Transverse colon (tissue), 4 donors: ENCODE measurements around the gene FAM24A. TPM values are rescaled to one million over a fixed set of nuclear protein-coding genes. Genes with fewer than 3 reads are reported as not detected.

Source experiments
- DNase-seq: peaks from one replicate; pipeline ENCODE4 v3.0.0-alpha.2; 2019
- H3K27ac ChIP-seq, 4 donors: fragments of 200-600 bp; sonication (generic); 2 replicates each; pipeline ENCODE4 v1.5.1; 2016 to 2018; ENCODE audit warnings: inconsistent platforms in 4 of 4
- H3K27me3 ChIP-seq: fragments of 200-600 bp; sonication (generic); 2 replicates; pipeline ENCODE4 v1.5.1; 2017; ENCODE audit warnings: inconsistent platforms
- H3K36me3 ChIP-seq, 4 donors: fragments of 200-600 bp; sonication (generic); 2 replicates each; pipeline ENCODE4 v1.5.1; 2017 to 2019; ENCODE audit warnings: inconsistent platforms in 4 of 4
- H3K4me1 ChIP-seq, 4 donors: fragments of 200-600 bp; sonication (generic); 2 replicates each; pipeline ENCODE4 v1.5.1; 2017 to 2020; ENCODE audit warnings: inconsistent platforms in 4 of 4
- H3K4me3 ChIP-seq, 4 donors: fragments of 200-600 bp; sonication (generic); 1 replicate in 1 of 4; 2 replicates in 3 of 4; pipeline versions ENCODE4 v1.5.1 to v1.6.1; 2017 to 2019; ENCODE audit warnings: inconsistent platforms in 4 of 4
- H3K9me3 ChIP-seq, 2 donors: fragments of 200-600 bp; sonication (generic); 2 replicates each; pipeline ENCODE4 v1.5.1; 2017 to 2019; ENCODE audit warnings: inconsistent platforms in 2 of 2
- CTCF ChIP-seq, 5 experiments: fragments of 200-600 bp in 3 of 5; fragments of 450-650 bp in 2 of 5; sonication (generic) in 3 of 5; IDR thresholded peaks; 1 replicate in 2 of 5; 2 replicates in 3 of 5; pipeline ENCODE4 v1.5.1; 2016 to 2017; ENCODE audit warnings: antibody characterized with exemption in 5 of 5, inconsistent platforms in 3 of 5, mild to moderate bottlenecking in 2 of 5, moderate library complexity in 1 of 5
- EP300 ChIP-seq: sonication (generic); formaldehyde crosslinking; IDR thresholded peaks from one replicate; pipeline ENCODE4 v1.6.1; 2017; ENCODE audit warnings: antibody characterized with exemption, low read depth
- POLR2A ChIP-seq: fragments of 450-650 bp; IDR thresholded peaks from one replicate; pipeline ENCODE4 v1.6.1; 2016; ENCODE audit warnings: antibody characterized with exemption, mild to moderate bottlenecking, moderate library complexity
- POLR2AphosphoS5 ChIP-seq, 3 donors: sonication (generic); formaldehyde crosslinking; IDR thresholded peaks; one replicate each; pipeline ENCODE4 v1.6.1; 2016; ENCODE audit warnings: antibody characterized with exemption in 3 of 3
- WGBS, 2 donors: methylation state at CpG; one replicate each; pipeline ENCODE4 v1.1.5; 2018; ENCODE audit warnings: low coverage in 1 of 2; 5-methylcytosine and 5-hydroxymethylcytosine counted together
- in situ Hi-C, 4 donors: fragments of 200-750 bp; cut with MboI; loops; one replicate each; pipeline versions ENCODE4 v1.15.0 to v1.15.1; 2017; ENCODE audit warnings: low sequenced_read_pairs in 3 of 4, low pct_ligation_motif_present in 1 of 4, low pct_unique_long_range_greater_than_20kb in 1 of 4
- intact Hi-C: fragments of 100-400 bp; cut with DNase I; formaldehyde crosslinking; loops from one replicate; pipeline ENCODE4 v1.15.1; 2023; ENCODE audit warnings: low total_unique reads
- total RNA-seq, 4 donors: library from RNA; depleted of rRNA; stranded (reverse); fragments of >200 nt; gene quantifications; one replicate each; pipeline ENCODE4 v1.1.0, GENCODE V29; 2016

The FAM24A gene
- total RNA-seq, 4 donors from 2014 or later: not detected

GRCh38 chr10:122954731-122955050 is 44.3 kb downstream of the FAM24A start:
- no peak for DNase-seq
- H3K27me3 ChIP-seq: no peaks in the 10 kb centered on the region
- peaks cover 6 to 25% (median 9%) of the 10 kb centered on the region in 4 donors for H3K4me1 ChIP-seq
- WGBS, 2 donors: 76% methylated on average over 13 of the region's 13 CpGs; no CpG with 5 or more reads in 1 of the 2 donors
- in situ Hi-C loops: no loop called here
- no peaks in the 10 kb centered on the region for H3K36me3 ChIP-seq
- intact Hi-C loops: no loop called here
- no peaks in the 10 kb centered on the region for H3K9me3 ChIP-seq
- peak overlapping the region in 2 of 4 donors; percentile 76 to 94 for H3K4me3 ChIP-seq
- H3K27ac ChIP-seq: no peak overlapping the region
- TF ChIP-seq POLR2A: no peak
- TF ChIP-seq POLR2AphosphoS5 (IDR thresholded peaks at IDR 0.05): no peak
- TF ChIP-seq EP300: no peak
- no peak for TF ChIP-seq CTCF (IDR thresholded peaks at IDR 0.05)

- H3K27ac ChIP-seq: no peak overlapping the region
- WGBS, 2 donors: 88 to 94% methylated on average over 1 of the region's 1 CpG
- in situ Hi-C loops: no loop called here
- no peaks in the 10 kb centered on the region for H3K27me3 ChIP-seq
- intact Hi-C loops: no loop called here
- peaks cover 6 to 25% (median 9%) of the 10 kb centered on the region in 4 donors for H3K4me1 ChIP-seq
- H3K4me3 ChIP-seq: no peak overlapping the region
- H3K36me3 ChIP-seq: no peaks in the 10 kb centered on the region
- no peaks in the 10 kb centered on the region for H3K9me3 ChIP-seq
- no peak for TF ChIP-seq CTCF (IDR thresholded peaks at IDR 0.05)
- TF ChIP-seq POLR2AphosphoS5 (IDR thresholded peaks at IDR 0.05): no peak
- no peak for TF ChIP-seq POLR2A
- no peak for TF ChIP-seq EP300
- no peak for DNase-seq
Measured at GRCh38 chr10:122955892-122956291, 45.5 kb downstream of the FAM24A start.

GRCh38 chr10:122957474-122957873 is 47.1 kb downstream of the FAM24A start:
- H3K4me1 ChIP-seq: peaks cover 6 to 15% (median 9%) of the 10 kb centered on the region in 4 donors
- DNase-seq: no peak
- WGBS, 2 donors: 80 to 91% methylated on average over 4 to 5 of the region's 5 CpGs

GRCh38 chr10:122962405-122962804 is 52.0 kb downstream of the FAM24A start:
- TF ChIP-seq POLR2A (no peak), CTCF (IDR thresholded peaks at IDR 0.05) (no peak)
- Histone ChIP-seq H3K27ac (no peak overlapping the region), H3K9me3 (peaks cover 4 to 6% of the 10 kb centered on the region in 2 donors), H3K4me3 (no peak overlapping the region), H3K36me3 (no peaks in the 10 kb centered on the region), H3K4me1 (no peaks in the 10 kb centered on the region), H3K27me3 (no peaks in the 10 kb centered on the region)
- intact Hi-C loops (no loop called here), in situ Hi-C loops (no loop called here)
- 53 to 57% methylated on average over 1 to 3 of the region's 3 CpGs for WGBS, 2 donors
- no peak for DNase-seq

More at GRCh38 chr10:122957474-122957873, 47.1 kb downstream of the FAM24A start:
- intact Hi-C loops (no loop called here), in situ Hi-C loops (no loop called here)
- H3K9me3 ChIP-seq: no peaks in the 10 kb centered on the region
- no peak for TF ChIP-seq CTCF (IDR thresholded peaks at IDR 0.05)
- TF ChIP-seq EP300: no peak
- no peak for TF ChIP-seq POLR2A
- TF ChIP-seq POLR2AphosphoS5 (IDR thresholded peaks at IDR 0.05): no peak
- no peaks in the 10 kb centered on the region for H3K27me3 ChIP-seq
- no peaks in the 10 kb centered on the region for H3K36me3 ChIP-seq
- H3K4me3 ChIP-seq: no peak overlapping the region
- no peak overlapping the region for H3K27ac ChIP-seq

Other genes starting within 250 kb of the FAM24A start
- gene C10orf120, start 210.8 kb upstream of the FAM24A start, total RNA-seq: not detected
- 1 to 10 TPM in 1 of 4 donors, under 1 TPM in 1, not detected in 2; 0.41 to 1.1 TPM for gene CUZD1, start 64.8 kb upstream of the FAM24A start, total RNA-seq
- 1 to 10 TPM in 3 of 4 donors, not detected in 1; 3.7 to 7.1 (median 4.9) TPM for gene FAM24B, start 31.0 kb upstream of the FAM24A start, total RNA-seq
- 10 to 100 TPM in 1 of 4 donors, 1 to 10 TPM in 3; 4.9 to 30.8 (median 7.4) TPM for gene C10orf88, start 43.6 kb downstream of the FAM24A start, total RNA-seq
- 1 to 10 TPM in 2 of 4 donors, not detected in 2; 2.5 to 2.9 TPM for gene PSTK, start 69.8 kb downstream of the FAM24A start, total RNA-seq
- gene IKZF5, start 98.2 kb downstream of the FAM24A start, total RNA-seq: 10 to 100 TPM in 1 of 4 donors, 1 to 10 TPM in 3; 6.2 to 11.1 (median 7.1) TPM
- 10 to 100 TPM in 2 of 4 donors, 1 to 10 TPM in 2; 3.0 to 31.4 (median 13.9) TPM for gene ACADSB, start 98.4 kb downstream of the FAM24A start, total RNA-seq
- gene HMX3, start 225.4 kb downstream of the FAM24A start, total RNA-seq: 1 to 10 TPM in 2 of 4 donors, not detected in 2; 1.2 to 1.7 TPM
- under 1 TPM in 2 of 4 donors, not detected in 2; 0.41 to 0.64 TPM for gene HMX2, start 237.5 kb downstream of the FAM24A start, total RNA-seq
- gene BUB3, start 243.8 kb downstream of the FAM24A start, total RNA-seq: 10 to 100 TPM; 22.1 to 91.1 (median 54.9) TPM